Stomach smooth muscle (tissue), 2 donors: ENCODE results near the gene TNC.

Experiments used
- H3K27ac ChIP-seq: one replicate; pipeline ENCODE4 v1.7.0; 2013; ENCODE audit warnings: mild to moderate bottlenecking, low read length, inconsistent platforms
- H3K27me3 ChIP-seq, 2 donors: one replicate each; pipeline ENCODE4 v1.7.0; 2013; ENCODE audit warnings: low read length in 2 of 2; ENCODE audit not compliant: insufficient read depth in 2 of 2, control insufficient read depth in 1 of 2
- H3K36me3 ChIP-seq, 2 donors: one replicate each; pipeline ENCODE4 v1.7.0; 2013; ENCODE audit warnings: low read length in 2 of 2; ENCODE audit not compliant: control insufficient read depth in 2 of 2, insufficient read depth in 2 of 2
- H3K4me1 ChIP-seq: one replicate; pipeline ENCODE4 v1.7.0; 2013; ENCODE audit warnings: low read length; ENCODE audit not compliant: control insufficient read depth, insufficient read depth
- H3K4me3 ChIP-seq, 2 donors: one replicate each; pipeline ENCODE4 v1.7.0; 2013; ENCODE audit warnings: low read length in 2 of 2
- H3K9ac ChIP-seq, 2 donors: one replicate each; pipeline ENCODE4 v1.7.0; 2013; ENCODE audit warnings: low read length in 2 of 2, mild to moderate bottlenecking in 1 of 2
- H3K9me3 ChIP-seq, 2 donors: one replicate each; pipeline ENCODE4 v1.7.0; 2013; ENCODE audit warnings: low read length in 2 of 2; ENCODE audit not compliant: control insufficient read depth in 2 of 2
- donor health status: healthy.
- donor health status: Pancreatic carcinoma.

TNC gene

DNA sequence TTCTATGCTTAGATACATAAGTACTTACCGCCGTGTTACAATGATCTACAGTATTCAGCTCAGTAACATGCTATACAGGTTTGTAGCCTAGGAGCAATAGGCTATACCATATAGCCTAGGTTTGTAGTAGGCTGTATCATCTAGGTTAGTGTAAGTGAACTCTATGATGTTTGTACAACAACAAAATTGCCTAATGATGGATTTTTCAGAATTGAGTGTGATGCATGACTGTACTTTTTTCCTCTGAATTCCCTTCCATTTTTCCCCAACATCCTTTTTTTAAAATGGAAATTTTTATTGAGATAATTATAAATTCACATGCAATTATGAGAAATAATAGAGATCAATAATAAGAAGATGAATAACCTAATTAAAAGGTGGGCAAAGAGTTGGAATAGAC, 119.6 kb downstream of the TNC start:
- Histone ChIP-seq H3K4me3 (no peak overlapping the region), H3K27me3 (no peaks in the 10 kb centered on the region), H3K9ac (no peak overlapping the region), H3K9me3 (no peaks in the 10 kb centered on the region), H3K36me3 (no peaks in the 10 kb centered on the region), H3K4me1 (peaks cover 5% of the 10 kb centered on the region), H3K27ac (no peak overlapping the region)

DNA sequence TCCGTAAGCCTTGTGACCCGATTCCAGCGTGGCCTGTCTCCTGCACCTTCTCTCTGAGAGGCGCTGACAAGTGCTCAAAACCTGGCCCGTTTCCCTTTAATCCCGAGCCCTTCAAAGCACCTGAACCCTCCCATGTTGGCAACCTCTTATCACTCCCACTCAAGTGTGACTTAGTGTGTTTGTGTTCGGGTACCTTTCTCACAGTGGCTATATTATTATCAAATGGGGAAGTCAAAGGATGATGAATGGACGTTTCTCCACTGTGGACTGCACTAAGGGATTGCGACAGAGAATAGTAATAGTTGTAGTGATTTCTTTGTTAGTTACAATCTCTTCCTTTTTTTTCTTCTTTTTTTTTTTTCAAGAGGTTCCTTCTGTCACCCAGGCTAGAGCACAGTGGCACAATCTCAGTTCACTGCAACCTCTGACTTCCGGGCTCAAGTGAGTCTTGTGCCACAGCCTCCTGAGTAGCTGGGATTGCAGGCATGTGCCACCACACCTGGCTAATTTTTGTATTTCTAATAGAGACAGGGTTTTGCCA, 122.2 kb downstream of the TNC start:
- Histone ChIP-seq H3K4me3 (no peak overlapping the region), H3K9me3 (peaks cover 0 to 4% of the 10 kb centered on the region in 2 donors), H3K9ac (no peak overlapping the region), H3K27ac (no peak overlapping the region), H3K27me3 (no peaks in the 10 kb centered on the region), H3K36me3 (no peaks in the 10 kb centered on the region), H3K4me1 (no peaks in the 10 kb centered on the region)

DNA sequence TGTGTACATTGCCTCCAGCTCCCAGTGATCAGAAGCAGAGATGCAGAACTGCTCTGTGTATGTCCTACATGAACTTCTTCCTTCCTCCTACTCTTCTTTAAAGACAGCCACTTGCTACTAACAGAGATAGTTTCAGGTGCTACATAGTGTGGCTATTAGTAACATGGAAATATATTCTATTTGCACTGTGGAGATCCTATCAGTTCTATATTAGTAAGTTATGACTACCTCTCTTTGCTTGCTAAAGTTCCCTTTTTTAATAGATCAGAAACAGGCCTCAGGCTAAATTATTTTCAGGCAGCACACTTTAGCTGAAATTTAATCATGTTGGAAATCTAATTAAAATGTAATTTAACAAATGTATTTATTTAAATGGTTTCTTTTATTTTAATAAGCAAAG, 123.2 kb downstream of the TNC start:
- peaks cover 0 to 5% of the 10 kb centered on the region in 2 donors for H3K9me3 ChIP-seq
- no peak overlapping the region for H3K4me3 ChIP-seq
- H3K9ac ChIP-seq, result no peak overlapping the region
- H3K27me3 ChIP-seq, result no peaks in the 10 kb centered on the region
- H3K27ac ChIP-seq, result no peak overlapping the region
- no peaks in the 10 kb centered on the region for H3K36me3 ChIP-seq
- H3K4me1 ChIP-seq, result no peaks in the 10 kb centered on the region

DNA sequence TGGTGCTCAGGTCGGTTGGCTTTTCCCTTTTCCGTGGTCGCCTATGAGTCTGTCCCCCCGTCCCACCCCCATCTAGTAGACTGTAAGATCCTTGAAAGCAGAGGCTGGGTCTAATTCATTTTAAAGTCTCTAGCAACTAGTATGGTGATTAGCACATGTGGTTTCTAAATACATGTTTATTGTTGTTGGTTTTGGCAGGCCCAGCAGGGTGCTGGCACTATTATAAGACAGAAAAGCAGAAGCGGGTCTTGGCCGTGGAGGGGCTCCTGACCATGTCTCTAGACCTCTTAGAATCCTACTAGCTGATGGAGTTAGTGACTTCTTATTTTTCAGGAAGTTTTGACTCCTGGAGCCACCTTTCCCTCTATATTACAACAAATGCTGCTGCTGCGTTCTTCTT, 126.1 kb downstream of the TNC start:
- Histone ChIP-seq H3K9me3 (peaks cover 0 to 5% of the 10 kb centered on the region in 2 donors), H3K4me3 (no peak overlapping the region), H3K36me3 (no peaks in the 10 kb centered on the region), H3K27me3 (no peaks in the 10 kb centered on the region), H3K9ac (no peak overlapping the region), H3K27ac (no peak overlapping the region), H3K4me1 (no peaks in the 10 kb centered on the region)

DNA sequence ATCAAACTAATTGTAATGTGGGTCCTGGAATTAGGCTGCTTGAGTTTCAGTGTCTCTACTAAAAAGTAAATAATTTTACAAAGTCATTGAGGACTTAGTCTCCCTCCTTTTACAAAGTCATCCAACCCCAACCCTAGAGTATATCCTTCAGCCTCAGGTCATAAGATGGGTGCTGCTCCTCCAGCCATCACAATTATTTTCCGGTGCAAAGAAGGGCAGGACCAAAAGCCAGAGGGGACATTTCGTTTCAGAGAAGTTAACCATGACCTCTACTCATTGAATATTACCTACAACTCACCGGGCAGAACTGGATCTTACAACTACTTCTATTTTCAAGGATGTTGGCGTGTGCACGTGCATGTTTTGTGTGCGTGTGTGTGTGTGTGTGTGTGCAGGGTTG, 127.1 kb downstream of the TNC start:
- H3K36me3 ChIP-seq, result no peaks in the 10 kb centered on the region
- no peak overlapping the region for H3K4me3 ChIP-seq
- no peak overlapping the region for H3K9ac ChIP-seq
- no peaks in the 10 kb centered on the region for H3K27me3 ChIP-seq
- no peak overlapping the region for H3K27ac ChIP-seq
- H3K9me3 ChIP-seq, result peaks cover 0 to 5% of the 10 kb centered on the region in 2 donors
- no peaks in the 10 kb centered on the region for H3K4me1 ChIP-seq

DNA sequence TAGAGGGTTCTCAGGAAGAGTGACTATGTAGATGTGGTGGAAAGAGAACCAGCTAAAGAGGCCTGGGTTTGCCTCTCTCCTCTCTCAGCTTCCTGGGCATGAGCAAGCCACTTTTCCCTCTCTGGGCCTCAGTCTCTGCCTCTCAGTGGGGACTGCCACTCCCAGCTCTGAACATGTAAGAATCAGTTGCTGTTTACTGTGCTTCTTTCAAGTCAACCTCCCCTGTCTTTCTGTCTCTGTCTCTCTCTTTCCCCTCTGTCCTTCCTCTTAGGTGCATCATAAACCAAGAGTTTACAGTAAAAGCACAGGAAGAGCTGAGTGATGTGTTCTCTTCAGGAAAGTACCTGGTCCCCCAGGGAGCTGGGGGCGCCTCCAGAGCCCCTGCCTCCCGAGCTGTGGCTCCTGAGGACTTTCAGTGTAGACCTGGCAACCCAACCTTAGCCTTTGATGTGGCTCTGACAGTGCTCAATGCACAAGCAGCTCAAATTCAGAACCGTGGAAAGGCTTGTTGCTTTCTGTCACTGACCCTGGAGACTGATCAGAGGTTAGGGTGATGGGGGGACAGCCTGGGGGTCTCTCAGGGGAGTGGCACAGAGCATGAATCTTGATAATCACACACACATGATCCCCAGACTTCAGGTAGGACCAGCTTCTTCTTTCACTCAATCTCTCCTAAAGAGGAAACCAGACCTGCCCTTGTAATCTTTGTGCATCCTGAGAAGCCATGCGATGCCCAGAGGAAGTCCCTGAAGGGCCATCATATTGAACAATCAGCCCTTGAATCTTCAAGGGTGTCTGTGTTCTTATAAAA, 128.2 kb downstream of the TNC start:
- no peak overlapping the region for H3K27ac ChIP-seq
- no peaks in the 10 kb centered on the region for H3K4me1 ChIP-seq
- H3K27me3 ChIP-seq, result no peaks in the 10 kb centered on the region
- H3K36me3 ChIP-seq, result no peaks in the 10 kb centered on the region
- H3K9me3 ChIP-seq, result peaks cover 0 to 5% of the 10 kb centered on the region in 2 donors
- H3K4me3 ChIP-seq, result no peak overlapping the region
- H3K9ac ChIP-seq, result no peak overlapping the region

DNA sequence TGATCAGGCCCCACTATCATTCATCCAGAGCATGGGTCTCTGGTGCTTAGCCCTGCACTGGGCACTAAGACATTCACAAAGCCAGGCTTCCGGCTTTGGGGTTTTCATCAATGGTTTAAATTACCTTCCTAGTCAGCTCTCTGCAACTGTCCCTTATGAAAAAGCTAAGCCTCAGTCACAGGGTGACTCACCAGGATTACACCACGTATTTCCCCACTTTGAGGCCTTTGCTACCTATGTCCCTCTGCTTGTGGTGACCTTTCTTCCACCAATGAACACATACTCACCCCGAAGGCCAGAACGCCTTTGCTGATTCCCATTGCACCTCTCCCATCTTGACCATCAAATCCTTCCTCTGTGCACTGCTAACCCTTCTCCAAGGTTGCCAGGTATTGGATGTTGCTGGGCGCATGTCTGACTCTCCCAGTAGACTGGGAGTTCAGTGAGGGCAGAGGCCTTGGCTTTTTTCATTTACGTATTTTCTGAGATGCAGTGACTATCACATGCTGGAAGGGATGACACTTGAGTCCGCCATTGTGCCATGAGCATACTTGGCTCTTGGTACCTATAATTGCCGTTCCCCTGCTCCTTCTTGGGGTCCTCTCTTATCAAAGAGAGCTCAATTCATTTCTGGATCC, 128.9 kb downstream of the TNC start:
- Histone ChIP-seq H3K4me3 (no peak overlapping the region), H3K27me3 (no peaks in the 10 kb centered on the region), H3K9me3 (peaks cover 0 to 5% of the 10 kb centered on the region in 2 donors), H3K36me3 (no peaks in the 10 kb centered on the region), H3K9ac (no peak overlapping the region), H3K27ac (no peak overlapping the region), H3K4me1 (no peaks in the 10 kb centered on the region)

DNA sequence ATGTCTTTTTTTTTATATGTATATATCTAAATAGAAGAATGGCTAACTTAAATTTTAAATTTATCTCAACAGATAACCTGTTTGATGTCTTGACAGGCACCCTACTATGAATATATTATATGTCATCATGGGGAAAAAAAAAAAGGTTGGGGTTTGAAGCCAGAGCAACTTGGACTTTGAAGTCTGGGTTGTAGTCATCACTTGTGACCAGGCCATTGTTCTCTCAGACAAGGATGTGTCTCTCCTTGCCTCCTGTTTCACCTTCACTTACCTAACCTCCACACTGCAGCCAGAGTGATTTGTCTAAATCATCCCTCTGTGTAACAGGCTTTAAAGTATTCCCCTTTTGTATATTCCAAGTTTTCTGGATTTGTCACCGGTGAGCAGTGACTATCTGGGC, 130.8 kb downstream of the TNC start:
- Histone ChIP-seq H3K4me3 (no peak overlapping the region), H3K36me3 (no peaks in the 10 kb centered on the region), H3K9me3 (peaks cover 0 to 5% of the 10 kb centered on the region in 2 donors), H3K27ac (no peak overlapping the region), H3K9ac (no peak overlapping the region), H3K4me1 (no peaks in the 10 kb centered on the region), H3K27me3 (no peaks in the 10 kb centered on the region)

DNA sequence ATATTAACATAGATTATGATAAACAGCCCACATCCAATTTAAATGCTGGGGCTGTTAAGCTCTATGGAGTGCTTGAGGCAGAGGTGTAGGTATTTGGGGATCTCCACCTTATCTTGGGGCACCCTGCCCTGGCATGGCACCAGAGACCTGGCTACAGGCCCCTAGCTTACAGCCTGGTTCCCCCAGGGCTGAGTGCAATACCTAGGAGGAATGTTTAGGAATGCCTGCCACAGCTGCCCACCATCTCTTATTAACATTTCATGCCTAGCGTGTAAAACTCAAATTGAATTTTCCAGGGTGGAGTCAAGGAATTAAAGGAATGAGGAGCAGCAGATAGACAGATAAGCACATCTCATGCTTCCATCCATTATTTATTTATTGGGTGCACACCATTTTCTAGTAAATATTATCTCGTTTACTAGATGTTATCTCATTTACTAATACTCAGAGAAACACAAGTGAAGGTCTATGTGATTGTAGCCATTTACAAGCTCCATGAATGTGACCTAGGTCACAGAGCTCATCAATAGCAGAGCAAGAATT, 131.9 kb downstream of the TNC start:
- H3K27ac ChIP-seq, result no peak overlapping the region
- no peaks in the 10 kb centered on the region for H3K27me3 ChIP-seq
- no peaks in the 10 kb centered on the region for H3K36me3 ChIP-seq
- no peaks in the 10 kb centered on the region for H3K4me1 ChIP-seq
- H3K4me3 ChIP-seq, result no peak overlapping the region
- peaks cover 0 to 4% of the 10 kb centered on the region in 2 donors for H3K9me3 ChIP-seq
- no peak overlapping the region for H3K9ac ChIP-seq

DNA sequence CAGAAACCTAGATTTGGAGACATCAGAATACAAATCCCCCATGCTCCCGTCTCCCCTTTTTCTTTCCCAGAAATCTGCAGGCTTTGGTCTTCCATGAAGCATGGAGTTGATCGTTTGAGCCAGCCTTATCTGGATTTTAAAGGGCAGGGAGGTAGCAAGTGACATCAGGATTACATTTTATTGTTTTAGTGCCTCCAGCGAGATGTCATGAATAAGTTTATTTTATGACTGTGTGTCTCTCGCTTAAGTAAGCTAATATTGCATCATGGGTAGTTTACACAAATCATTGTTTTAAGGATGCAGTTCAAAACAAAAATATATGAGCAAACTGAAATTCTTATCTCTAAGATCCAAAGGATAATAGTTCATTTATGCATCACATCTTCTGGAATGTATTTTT, 136.9 kb downstream of the TNC start:
- Histone ChIP-seq H3K9ac (no peak overlapping the region), H3K4me3 (no peak overlapping the region), H3K4me1 (no peaks in the 10 kb centered on the region), H3K27me3 (no peaks in the 10 kb centered on the region), H3K36me3 (no peaks in the 10 kb centered on the region), H3K9me3 (no peaks in the 10 kb centered on the region), H3K27ac (no peak overlapping the region)

DNA sequence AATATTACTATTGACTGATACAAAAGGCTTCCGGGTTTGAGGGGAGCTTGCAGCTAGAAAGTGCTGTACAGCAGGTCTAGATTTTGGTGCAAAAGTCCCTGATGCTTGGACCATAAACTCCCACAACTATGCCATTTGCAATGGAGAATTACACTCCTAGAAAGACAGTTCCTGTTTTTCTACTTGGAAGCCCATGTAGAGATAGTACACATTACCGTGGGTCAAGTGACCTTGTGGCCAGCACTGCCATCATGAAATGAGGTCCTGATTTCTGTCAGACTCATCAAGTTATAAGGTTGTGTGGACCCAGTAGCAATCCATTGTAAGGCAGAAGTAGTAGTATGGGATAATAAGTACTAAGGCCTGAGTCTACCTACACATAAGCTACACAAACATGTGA, 144.7 kb downstream of the TNC start:
- Histone ChIP-seq H3K9ac (no peak overlapping the region), H3K4me1 (no peaks in the 10 kb centered on the region), H3K27me3 (no peaks in the 10 kb centered on the region), H3K36me3 (no peaks in the 10 kb centered on the region), H3K9me3 (no peaks in the 10 kb centered on the region), H3K27ac (no peak overlapping the region), H3K4me3 (no peak overlapping the region)
